A549 treated with CpdA at 1 μM for 4 hours (cell line): ENCODE data around the gene IRF2BPL. TPM values are rescaled to one million over a fixed set of nuclear protein-coding genes. Genes with fewer than 3 reads are reported as not detected.

ENCODE experiments used
- total RNA-seq: library from RNA; stranded (reverse); fragments of 200-300 nt; extraction: Qiagen RNA extraction; gene quantifications from 5 replicates; pipeline ENCODE4 v1.2.3, GENCODE V29; 2022; ENCODE audit warnings: low read depth

The IRF2BPL gene
- total RNA-seq: 17.9 to 29.3 TPM (median 27.2 TPM) in 5 replicates

DNA sequence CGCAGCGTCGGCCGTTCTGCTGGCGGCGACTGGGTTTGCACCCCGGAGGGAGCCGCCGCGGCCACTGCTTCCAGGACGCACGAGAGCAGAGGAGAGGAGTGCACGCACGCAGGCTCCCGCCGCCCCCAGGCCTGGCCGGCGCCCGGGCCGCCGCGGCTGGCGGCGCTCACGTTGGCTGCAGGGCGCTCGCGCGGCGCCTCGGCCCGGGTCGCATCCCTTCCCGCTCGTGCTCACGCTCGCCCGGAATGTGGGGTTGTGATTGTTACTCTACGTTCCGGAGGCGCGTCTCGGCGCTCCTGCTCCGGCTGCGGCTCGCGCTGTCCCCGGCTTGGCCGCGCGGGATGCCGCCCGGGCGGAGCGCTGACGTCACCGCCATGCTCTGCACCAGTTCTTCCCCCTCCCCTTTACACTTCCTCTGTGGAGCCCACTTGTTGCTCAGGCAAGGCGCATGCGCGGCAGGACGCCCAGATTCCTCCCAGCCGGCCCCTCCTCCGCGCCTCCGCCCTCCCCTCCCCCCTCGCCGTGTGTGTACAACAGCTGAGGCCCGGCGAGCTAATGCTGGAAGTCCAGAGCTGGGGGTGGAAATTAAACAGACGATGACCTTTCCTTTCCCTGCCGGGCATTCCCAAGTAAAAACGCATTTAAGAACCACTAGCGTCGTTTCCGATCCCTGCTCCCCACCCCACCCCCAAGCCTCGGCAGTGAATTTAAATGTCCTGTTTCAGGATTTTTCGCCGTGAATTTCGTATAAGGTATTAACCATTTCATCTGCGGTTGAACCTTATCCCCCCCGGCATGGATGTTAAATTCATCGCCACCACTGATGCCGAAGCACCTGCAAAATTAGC is at the start of gene IRF2BPL:
Gene IRF2BPL, minus strand, starts transcription at position 325 of the 848 bp plus-strand sequence. CDS start 916 bp downstream, outside the sequence.

Other genes with a start within 250 kb of the IRF2BPL start
- 7.3 to 9.8 TPM (median 9.5 TPM) in 5 replicates for gene ANGEL1, start 215.8 kb downstream of the IRF2BPL start, total RNA-seq
- not detected in 5 replicates for gene LRRC74A, start 202.3 kb downstream of the IRF2BPL start, total RNA-seq
- gene CIPC, start 69.5 kb upstream of the IRF2BPL start, total RNA-seq: 6.6 to 10.1 TPM (median 7.8 TPM) in 5 replicates
- 0.20 to 0.37 TPM (median 0.31 TPM) in 5 replicates for gene ZDHHC22, start 113.1 kb upstream of the IRF2BPL start, total RNA-seq
- 0.37 to 1.8 TPM (median 1.3 TPM) in 5 replicates for gene TMEM63C, start 153.1 kb upstream of the IRF2BPL start, total RNA-seq
- not detected in 5 replicates for gene NGB, start 242.5 kb upstream of the IRF2BPL start, total RNA-seq